H9 (cell line): ENCODE results near the gene DLG5. TPM values are rescaled to one million over a fixed set of nuclear protein-coding genes. Genes with fewer than 3 reads are reported as not detected.

Experiments used
- DNase-seq: peaks from one replicate; pipeline ENCODE4 v3.0.0-alpha.2; 2017
- H2AFZ ChIP-seq: one replicate; pipeline ENCODE4 v1.6.1; 2013; ENCODE audit warnings: mild to moderate bottlenecking, low read length, control low read depth, moderate library complexity
- H2AK5ac ChIP-seq: 2 replicates; pipeline ENCODE4 v1.6.1; 2013; ENCODE audit warnings: low read length, control low read depth, mixed read lengths; ENCODE audit not compliant: insufficient read length
- H2BK120ac ChIP-seq: one replicate; pipeline ENCODE4 v1.6.1; 2013; ENCODE audit warnings: low read depth, mild to moderate bottlenecking, low read length, control low read depth, inconsistent platforms; ENCODE audit not compliant: poor library complexity, severe bottlenecking
- H2BK12ac ChIP-seq: 2 replicates; pipeline ENCODE4 v1.6.1; 2013; ENCODE audit warnings: low read length, control low read depth, mixed read lengths, low read depth; ENCODE audit not compliant: insufficient read length
- H2BK15ac ChIP-seq: 2 replicates; pipeline ENCODE4 v1.6.1; 2013; ENCODE audit warnings: low read depth, low read length, control low read depth
- H2BK20ac ChIP-seq: one replicate; pipeline ENCODE4 v1.6.1; 2013; ENCODE audit warnings: low read depth, mild to moderate bottlenecking, low read length, control low read depth, inconsistent platforms; ENCODE audit not compliant: poor library complexity, severe bottlenecking
- H2BK5ac ChIP-seq: 2 replicates; pipeline ENCODE4 v1.6.1; 2013; ENCODE audit warnings: low read length, control low read depth, mixed read lengths; ENCODE audit not compliant: insufficient read length
- H3K14ac ChIP-seq: 2 replicates; pipeline ENCODE4 v1.6.1; 2013; ENCODE audit warnings: low read length, control low read depth; ENCODE audit not compliant: insufficient read depth
- H3K18ac ChIP-seq: 2 replicates; pipeline ENCODE4 v1.6.1; 2013; ENCODE audit warnings: low read depth, mild to moderate bottlenecking, mixed read lengths, low read length, control low read depth; ENCODE audit not compliant: insufficient read length
- H3K23ac ChIP-seq: 2 replicates; pipeline ENCODE4 v1.6.1; 2013; ENCODE audit warnings: low read length, control low read depth, mixed read lengths, low read depth; ENCODE audit not compliant: insufficient read length
- H3K23me2 ChIP-seq: 2 replicates; pipeline ENCODE4 v1.6.1; 2013; ENCODE audit warnings: low read depth, mild to moderate bottlenecking, mixed read lengths, low read length, control low read depth; ENCODE audit not compliant: insufficient read length, poor library complexity, severe bottlenecking
- H3K27ac ChIP-seq: 2 replicates; pipeline ENCODE4 v1.5.1; 2013; ENCODE audit warnings: low read length, control low read depth, mixed read lengths, low read depth; ENCODE audit not compliant: insufficient read length
- H3K27me3 ChIP-seq: 2 replicates; pipeline ENCODE4 v1.6.1; 2013; ENCODE audit warnings: low read length, control low read depth, inconsistent platforms; ENCODE audit not compliant: insufficient read depth
- H3K4ac ChIP-seq: 2 replicates; pipeline ENCODE4 v1.6.1; 2013; ENCODE audit warnings: low read depth, mild to moderate bottlenecking, control low read depth, inconsistent platforms, low read length, moderate library complexity
- H3K4me1 ChIP-seq: 2 replicates; pipeline ENCODE4 v1.6.1; 2013; ENCODE audit warnings: low read length, control low read depth, inconsistent platforms; ENCODE audit not compliant: insufficient read depth
- H3K4me2 ChIP-seq: 2 replicates; pipeline ENCODE4 v1.6.1; 2013; ENCODE audit warnings: low read length, control low read depth, mixed read lengths; ENCODE audit not compliant: insufficient read length, insufficient read depth
- H3K56ac ChIP-seq: 2 replicates; pipeline ENCODE4 v1.6.1; 2013; ENCODE audit warnings: low read depth, mild to moderate bottlenecking, mixed read lengths, low read length, control low read depth; ENCODE audit not compliant: insufficient read length
- H3K79me1 ChIP-seq: 2 replicates; pipeline ENCODE4 v1.6.1; 2013; ENCODE audit warnings: low read depth, mild to moderate bottlenecking, moderate library complexity, low read length, control low read depth, inconsistent platforms; ENCODE audit not compliant: insufficient read depth, poor library complexity, severe bottlenecking
- H3K79me2 ChIP-seq: 2 replicates; pipeline ENCODE4 v1.6.1; 2013; ENCODE audit warnings: low read length, control low read depth, inconsistent platforms; ENCODE audit not compliant: insufficient read depth
- H3K9ac ChIP-seq: 2 replicates; pipeline ENCODE4 v1.6.1; 2013; ENCODE audit warnings: low read length, control low read depth, mixed read lengths; ENCODE audit not compliant: insufficient read length; ENCODE audit errors: extremely low read depth
- H3K9me3 ChIP-seq: one replicate; pipeline ENCODE4 v1.6.1; 2013; ENCODE audit warnings: low read depth, low read length, inconsistent platforms; ENCODE audit not compliant: control insufficient read depth
- H3T11ph ChIP-seq: one replicate; pipeline ENCODE4 v1.6.1; 2013; ENCODE audit warnings: mild to moderate bottlenecking, low read length, control low read depth, inconsistent platforms
- H4K20me1 ChIP-seq: one replicate; pipeline ENCODE4 v1.6.1; 2013; ENCODE audit not compliant: control insufficient read depth, insufficient read length, insufficient read depth
- H4K5ac ChIP-seq: 2 replicates; pipeline ENCODE4 v1.6.1; 2013; ENCODE audit warnings: low read depth, mild to moderate bottlenecking, mixed read lengths, low read length, control low read depth; ENCODE audit not compliant: insufficient read length
- H4K8ac ChIP-seq: replicated peaks from 2 replicates; pipeline ENCODE4 v1.6.1; 2013; ENCODE audit warnings: low read length, control low read depth, mixed read lengths, low read depth; ENCODE audit not compliant: insufficient read length
- H4K91ac ChIP-seq: 2 replicates; pipeline ENCODE4 v1.6.1; 2013; ENCODE audit warnings: low read depth, mild to moderate bottlenecking, moderate library complexity, mixed read lengths, low read length, control low read depth; ENCODE audit not compliant: insufficient read length
- H3K27ac Mint-ChIP-seq, 3 experiments: 2 replicates in 2 of 3; 3 replicates in 1 of 3; pipeline ENCODE4 v1.8.0; 2020 to 2021; ENCODE audit warnings: mixed read lengths in 3 of 3, mild to moderate bottlenecking in 1 of 3, moderate library complexity in 1 of 3
- H3K27me3 Mint-ChIP-seq: 2 replicates; pipeline ENCODE4 v1.8.0; 2021; ENCODE audit warnings: low read depth, mild to moderate bottlenecking, moderate library complexity, mixed read lengths
- H3K36me3 Mint-ChIP-seq, 3 experiments: 2 replicates in 2 of 3; 3 replicates in 1 of 3; pipeline ENCODE4 v1.8.0; 2020 to 2021; ENCODE audit warnings: low read depth in 3 of 3, mixed read lengths in 3 of 3; ENCODE audit not compliant: insufficient read depth in 1 of 3
- H3K4me1 Mint-ChIP-seq, 2 experiments: 2 replicates each; pipeline ENCODE4 v1.8.0; 2020; ENCODE audit warnings: mixed read lengths in 2 of 2
- H3K4me3 Mint-ChIP-seq, 2 experiments: 2 replicates in 1 of 2; 3 replicates in 1 of 2; pipeline ENCODE4 v1.8.0; 2020 to 2021; ENCODE audit warnings: mild to moderate bottlenecking in 2 of 2, mixed read lengths in 2 of 2, moderate library complexity in 1 of 2
- H3K9me3 Mint-ChIP-seq, 2 experiments: 2 replicates in 1 of 2; 3 replicates in 1 of 2; pipeline ENCODE4 v1.8.0; 2020; ENCODE audit warnings: mild to moderate bottlenecking in 2 of 2, mixed read lengths in 2 of 2, moderate library complexity in 1 of 2
- WGBS: extraction: QIAGEN DNeasy Blood & Tissue Kit; methylation state at CpG from one replicate; pipeline ENCODE4 v1.1.7; 2013; ENCODE audit warnings: missing lambda C conversion rate, low lambda C conversion rate, mixed read lengths; ENCODE audit not compliant: insufficient read length; ENCODE audit errors: extremely low coverage; 5-methylcytosine and 5-hydroxymethylcytosine counted together
- total RNA-seq: library from RNA; stranded (reverse); gene quantifications from 2 replicates; pipeline ENCODE4 v1.2.1, GENCODE V29; 2021
- TF ChIP-seq, protein P1 (sequence below): fragments of 200-600 bp; sonication (generic); conservative IDR thresholded peaks from 3 replicates; pipeline ENCODE4 v1.8.0; 2021; ENCODE audit warnings: antibody characterized with exemption, mild to moderate bottlenecking

The DLG5 gene
- total RNA-seq, 1 experiment from 2014 or later, result 67.4 TPM

DNA sequence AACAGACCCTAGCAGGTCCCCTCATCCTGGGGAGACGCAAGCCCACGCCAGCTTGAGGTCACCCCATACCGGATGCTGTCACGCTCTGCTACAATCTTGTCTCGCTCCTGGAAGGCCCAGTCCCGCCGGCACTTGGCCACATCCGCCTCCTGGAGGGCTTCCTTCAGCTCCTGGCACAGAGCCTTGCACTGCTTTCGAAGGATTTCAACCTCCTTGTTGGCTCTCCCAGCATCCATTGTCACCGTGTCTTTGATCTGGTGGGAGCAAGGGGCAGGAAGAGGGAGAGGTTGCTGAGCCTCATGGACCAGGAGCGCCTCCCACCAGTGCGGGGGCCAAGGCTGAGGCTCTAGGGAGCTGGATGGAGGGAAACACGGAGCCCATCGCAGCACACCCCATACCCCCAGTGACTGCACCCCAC is 90.9 kb downstream of the DLG5 start:
- no peaks in the 10 kb centered on the region for H3K27me3 ChIP-seq
- H3K27ac ChIP-seq, result no peak overlapping the region
- Mint-ChIP-seq H3K9me3 (no peaks in the 10 kb centered on the region), H3K4me1 (peaks cover 25 to 30% of the 10 kb centered on the region in 2 experiments), H3K36me3 (peaks cover 17 to 61% (median 43%) of the 10 kb centered on the region in 3 experiments; a peak in 6 of 7 replicates), H3K4me3 (no peak overlapping the region), H3K27me3 (no peaks in the 10 kb centered on the region), H3K27ac (peak overlapping the region; percentile 40 to 48 (median 42); a peak in 3 of 7 replicates)
- no peak overlapping the region for H2BK20ac ChIP-seq
- no peak for DNase-seq
- no peak overlapping the region for H3K18ac ChIP-seq
- TF ChIP-seq, protein P1, sequence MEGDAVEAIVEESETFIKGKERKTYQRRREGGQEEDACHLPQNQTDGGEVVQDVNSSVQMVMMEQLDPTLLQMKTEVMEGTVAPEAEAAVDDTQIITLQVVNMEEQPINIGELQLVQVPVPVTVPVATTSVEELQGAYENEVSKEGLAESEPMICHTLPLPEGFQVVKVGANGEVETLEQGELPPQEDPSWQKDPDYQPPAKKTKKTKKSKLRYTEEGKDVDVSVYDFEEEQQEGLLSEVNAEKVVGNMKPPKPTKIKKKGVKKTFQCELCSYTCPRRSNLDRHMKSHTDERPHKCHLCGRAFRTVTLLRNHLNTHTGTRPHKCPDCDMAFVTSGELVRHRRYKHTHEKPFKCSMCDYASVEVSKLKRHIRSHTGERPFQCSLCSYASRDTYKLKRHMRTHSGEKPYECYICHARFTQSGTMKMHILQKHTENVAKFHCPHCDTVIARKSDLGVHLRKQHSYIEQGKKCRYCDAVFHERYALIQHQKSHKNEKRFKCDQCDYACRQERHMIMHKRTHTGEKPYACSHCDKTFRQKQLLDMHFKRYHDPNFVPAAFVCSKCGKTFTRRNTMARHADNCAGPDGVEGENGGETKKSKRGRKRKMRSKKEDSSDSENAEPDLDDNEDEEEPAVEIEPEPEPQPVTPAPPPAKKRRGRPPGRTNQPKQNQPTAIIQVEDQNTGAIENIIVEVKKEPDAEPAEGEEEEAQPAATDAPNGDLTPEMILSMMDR, result no peak
- no peaks in the 10 kb centered on the region for H4K20me1 ChIP-seq
- H4K91ac ChIP-seq, result no peak overlapping the region
- H3K79me1 ChIP-seq, result no peaks in the 10 kb centered on the region
- H2AK5ac ChIP-seq, result no peak overlapping the region
- H4K5ac ChIP-seq, result no peak overlapping the region
- no peak overlapping the region for H3K4ac ChIP-seq
- H3K23me2 ChIP-seq, result no peaks in the 10 kb centered on the region
- no peak overlapping the region for H2BK12ac ChIP-seq
- no peak overlapping the region for H2BK15ac ChIP-seq
- H3K56ac ChIP-seq, result no peak overlapping the region
- H2BK5ac ChIP-seq, result no peak overlapping the region
- H3K23ac ChIP-seq, result no peak overlapping the region
- H3T11ph ChIP-seq, result no peak overlapping the region
- no CpG with 5 or more reads among the region's 14 CpGs for WGBS
- no peaks in the 10 kb centered on the region for H3K79me2 ChIP-seq
- H2BK120ac ChIP-seq, result no peak overlapping the region
- no peak overlapping the region for H2AFZ ChIP-seq
- no peak overlapping the region for H3K14ac ChIP-seq
- no peak overlapping the region for H3K4me2 ChIP-seq
- no peak overlapping the region for H4K8ac ChIP-seq
- no peaks in the 10 kb centered on the region for H3K9me3 ChIP-seq
- no peaks in the 10 kb centered on the region; the same call in 1 of the 2 replicates for H3K4me1 ChIP-seq
- H3K9ac ChIP-seq, result no peak overlapping the region
